Measurements from ENCODE around the gene ERP29.

DNA sequence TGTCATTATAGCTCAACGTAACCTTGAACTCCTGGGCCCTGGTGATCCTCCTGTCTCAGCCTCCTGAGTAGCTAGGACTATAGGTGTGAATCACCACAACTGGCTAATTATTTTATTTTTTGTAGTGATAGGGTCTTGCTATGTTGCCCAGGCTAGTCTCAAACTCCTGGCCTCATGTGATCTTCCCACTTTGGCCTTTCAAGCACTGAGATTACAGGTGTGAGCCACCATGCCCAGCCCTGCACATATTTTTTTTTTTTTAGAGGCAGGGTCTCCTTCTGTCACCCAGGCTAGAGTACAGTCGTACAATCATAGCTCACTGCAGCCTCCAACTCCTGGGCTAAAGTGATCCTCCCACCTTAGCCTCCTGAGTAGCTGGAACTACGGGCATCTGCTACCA lies 9.2 kb upstream of the ERP29 start:
- no peak for TF ChIP-seq RNF2 (conservative IDR thresholded peaks at IDR 0.05; ENCODE audit: low read depth)
- TF ChIP-seq EZH2 (conservative IDR thresholded peaks at IDR 0.05; ENCODE audit: low read depth, low read length), result no peak
- TF ChIP-seq RFXANK (CRISPR knock-in tag; IDR thresholded peaks at IDR 0.05), result no peak
- TF ChIP-seq TOE1 (CRISPR knock-in tag; IDR thresholded peaks at IDR 0.05), result no peak
- TF ChIP-seq PCBP2 (optimal IDR thresholded peaks at IDR 0.05; ENCODE audit: low read depth, low read length, poor library complexity, severe bottlenecking), result no peak
- TF ChIP-seq, protein P1, sequence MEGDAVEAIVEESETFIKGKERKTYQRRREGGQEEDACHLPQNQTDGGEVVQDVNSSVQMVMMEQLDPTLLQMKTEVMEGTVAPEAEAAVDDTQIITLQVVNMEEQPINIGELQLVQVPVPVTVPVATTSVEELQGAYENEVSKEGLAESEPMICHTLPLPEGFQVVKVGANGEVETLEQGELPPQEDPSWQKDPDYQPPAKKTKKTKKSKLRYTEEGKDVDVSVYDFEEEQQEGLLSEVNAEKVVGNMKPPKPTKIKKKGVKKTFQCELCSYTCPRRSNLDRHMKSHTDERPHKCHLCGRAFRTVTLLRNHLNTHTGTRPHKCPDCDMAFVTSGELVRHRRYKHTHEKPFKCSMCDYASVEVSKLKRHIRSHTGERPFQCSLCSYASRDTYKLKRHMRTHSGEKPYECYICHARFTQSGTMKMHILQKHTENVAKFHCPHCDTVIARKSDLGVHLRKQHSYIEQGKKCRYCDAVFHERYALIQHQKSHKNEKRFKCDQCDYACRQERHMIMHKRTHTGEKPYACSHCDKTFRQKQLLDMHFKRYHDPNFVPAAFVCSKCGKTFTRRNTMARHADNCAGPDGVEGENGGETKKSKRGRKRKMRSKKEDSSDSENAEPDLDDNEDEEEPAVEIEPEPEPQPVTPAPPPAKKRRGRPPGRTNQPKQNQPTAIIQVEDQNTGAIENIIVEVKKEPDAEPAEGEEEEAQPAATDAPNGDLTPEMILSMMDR (CRISPR knock-in tag; IDR thresholded peaks at IDR 0.05), result no peak
- TF ChIP-seq ZNF274 (CRISPR knock-in tag; IDR thresholded peaks at IDR 0.05), result no peak
- TF ChIP-seq ZNF644 (CRISPR knock-in tag; IDR thresholded peaks at IDR 0.05; ENCODE audit: low read depth), result no peak
